ENCODE measurements around the gene SMAD9.

DNA sequence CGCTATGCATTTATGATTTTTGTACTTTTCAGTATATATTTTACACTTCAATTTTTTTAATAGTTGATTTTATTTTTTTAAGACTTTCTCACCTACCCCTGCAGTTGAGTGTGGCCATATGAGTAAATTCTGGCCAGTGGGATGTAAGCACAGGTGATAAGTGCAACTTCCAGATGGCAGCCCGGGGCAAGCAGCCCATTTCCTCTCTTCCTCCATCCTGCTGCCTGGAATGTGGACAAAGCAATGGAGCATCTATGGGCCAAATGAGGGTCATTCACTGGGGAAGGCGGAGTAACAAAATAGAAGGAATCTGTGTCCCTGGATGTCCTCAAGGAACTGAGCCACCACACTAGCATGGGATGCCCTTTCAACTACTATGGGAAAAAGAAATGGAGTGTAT, 88.7 kb downstream of the SMAD9 start:
- TF ChIP-seq TCF7L2 (IDR thresholded peaks at IDR 0.05; ENCODE audit: low read depth, low read length) (no peak), NFE2L1 (tag; IDR thresholded peaks at IDR 0.05; ENCODE audit: borderline replicate concordance, low read depth) (no peak), TAF1 (IDR thresholded peaks at IDR 0.05; ENCODE audit: control insufficient read depth, extremely low read depth, insufficient read depth, low read length, severe bottlenecking) (no peak), NR4A1 (CRISPR knock-in tag; IDR thresholded peaks at IDR 0.05) (no peak), NR4A1 (tag; IDR thresholded peaks at IDR 0.05) (no peak), ZNF354B (CRISPR knock-in tag; IDR thresholded peaks at IDR 0.05) (no peak), GABPA (tag; conservative IDR thresholded peaks at IDR 0.05; ENCODE audit: low read depth) (no peak), ZNF766 (CRISPR knock-in tag; conservative IDR thresholded peaks at IDR 0.05) (no peak), ZNF589 (CRISPR knock-in tag; IDR thresholded peaks at IDR 0.05; ENCODE audit: low read depth) (no peak), CHD2 (IDR thresholded peaks at IDR 0.05; ENCODE audit: low read depth, low read length) (no peak), CTBP1 (IDR thresholded peaks at IDR 0.05; ENCODE audit: borderline replicate concordance) (no peak)
- TF ChIP-seq, protein P1, sequence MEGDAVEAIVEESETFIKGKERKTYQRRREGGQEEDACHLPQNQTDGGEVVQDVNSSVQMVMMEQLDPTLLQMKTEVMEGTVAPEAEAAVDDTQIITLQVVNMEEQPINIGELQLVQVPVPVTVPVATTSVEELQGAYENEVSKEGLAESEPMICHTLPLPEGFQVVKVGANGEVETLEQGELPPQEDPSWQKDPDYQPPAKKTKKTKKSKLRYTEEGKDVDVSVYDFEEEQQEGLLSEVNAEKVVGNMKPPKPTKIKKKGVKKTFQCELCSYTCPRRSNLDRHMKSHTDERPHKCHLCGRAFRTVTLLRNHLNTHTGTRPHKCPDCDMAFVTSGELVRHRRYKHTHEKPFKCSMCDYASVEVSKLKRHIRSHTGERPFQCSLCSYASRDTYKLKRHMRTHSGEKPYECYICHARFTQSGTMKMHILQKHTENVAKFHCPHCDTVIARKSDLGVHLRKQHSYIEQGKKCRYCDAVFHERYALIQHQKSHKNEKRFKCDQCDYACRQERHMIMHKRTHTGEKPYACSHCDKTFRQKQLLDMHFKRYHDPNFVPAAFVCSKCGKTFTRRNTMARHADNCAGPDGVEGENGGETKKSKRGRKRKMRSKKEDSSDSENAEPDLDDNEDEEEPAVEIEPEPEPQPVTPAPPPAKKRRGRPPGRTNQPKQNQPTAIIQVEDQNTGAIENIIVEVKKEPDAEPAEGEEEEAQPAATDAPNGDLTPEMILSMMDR (IDR thresholded peaks at IDR 0.05 in 2 of 3, conservative IDR thresholded peaks at IDR 0.05 in 1 of 3; ENCODE audit: insufficient read depth in 2 of 3, low read depth in 1 of 3, low read length in 3 of 3), result no peak
- TF ChIP-seq, protein P2, sequence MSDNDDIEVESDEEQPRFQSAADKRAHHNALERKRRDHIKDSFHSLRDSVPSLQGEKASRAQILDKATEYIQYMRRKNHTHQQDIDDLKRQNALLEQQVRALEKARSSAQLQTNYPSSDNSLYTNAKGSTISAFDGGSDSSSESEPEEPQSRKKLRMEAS (CRISPR knock-in tag; IDR thresholded peaks at IDR 0.05), result no peak

Measured in K562 (cell line).